AG09319 (cell line): ENCODE data around the gene DCDC2C.

Experiments
- DNase-seq: peaks from one replicate; pipeline ENCODE4 v3.0.0-alpha.2; 2010; ENCODE audit warnings: low read depth; ENCODE audit errors: extremely low read depth
- TF ChIP-seq, protein P1 (sequence below): IDR thresholded peaks from 2 replicates; pipeline ENCODE4 v1.5.1; 2011; ENCODE audit warnings: low read depth, mild to moderate bottlenecking, inconsistent platforms, low read length, moderate library complexity

Gene DCDC2C

DNA sequence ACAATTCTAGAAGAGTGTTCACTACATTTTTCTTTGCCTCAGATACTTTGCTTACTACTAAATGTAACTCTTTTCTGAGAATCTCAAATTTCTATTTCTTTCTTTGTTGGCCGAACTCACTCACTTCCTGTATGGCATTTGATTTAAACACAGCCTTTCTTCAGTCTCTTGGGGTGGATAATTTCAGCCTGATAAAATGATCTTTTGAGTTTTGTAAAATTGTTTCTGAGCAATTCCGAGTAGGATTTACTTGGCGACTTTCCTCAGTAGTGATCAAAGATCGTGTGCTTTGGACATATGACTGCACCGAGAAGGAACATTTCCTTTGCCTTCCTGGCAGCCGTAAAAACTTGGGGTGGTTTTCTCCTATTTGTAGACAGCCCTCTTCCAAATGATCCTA is 127.4 kb downstream of the DCDC2C start:
- no peak for DNase-seq
- TF ChIP-seq, protein P1, sequence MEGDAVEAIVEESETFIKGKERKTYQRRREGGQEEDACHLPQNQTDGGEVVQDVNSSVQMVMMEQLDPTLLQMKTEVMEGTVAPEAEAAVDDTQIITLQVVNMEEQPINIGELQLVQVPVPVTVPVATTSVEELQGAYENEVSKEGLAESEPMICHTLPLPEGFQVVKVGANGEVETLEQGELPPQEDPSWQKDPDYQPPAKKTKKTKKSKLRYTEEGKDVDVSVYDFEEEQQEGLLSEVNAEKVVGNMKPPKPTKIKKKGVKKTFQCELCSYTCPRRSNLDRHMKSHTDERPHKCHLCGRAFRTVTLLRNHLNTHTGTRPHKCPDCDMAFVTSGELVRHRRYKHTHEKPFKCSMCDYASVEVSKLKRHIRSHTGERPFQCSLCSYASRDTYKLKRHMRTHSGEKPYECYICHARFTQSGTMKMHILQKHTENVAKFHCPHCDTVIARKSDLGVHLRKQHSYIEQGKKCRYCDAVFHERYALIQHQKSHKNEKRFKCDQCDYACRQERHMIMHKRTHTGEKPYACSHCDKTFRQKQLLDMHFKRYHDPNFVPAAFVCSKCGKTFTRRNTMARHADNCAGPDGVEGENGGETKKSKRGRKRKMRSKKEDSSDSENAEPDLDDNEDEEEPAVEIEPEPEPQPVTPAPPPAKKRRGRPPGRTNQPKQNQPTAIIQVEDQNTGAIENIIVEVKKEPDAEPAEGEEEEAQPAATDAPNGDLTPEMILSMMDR = no peak

DNA sequence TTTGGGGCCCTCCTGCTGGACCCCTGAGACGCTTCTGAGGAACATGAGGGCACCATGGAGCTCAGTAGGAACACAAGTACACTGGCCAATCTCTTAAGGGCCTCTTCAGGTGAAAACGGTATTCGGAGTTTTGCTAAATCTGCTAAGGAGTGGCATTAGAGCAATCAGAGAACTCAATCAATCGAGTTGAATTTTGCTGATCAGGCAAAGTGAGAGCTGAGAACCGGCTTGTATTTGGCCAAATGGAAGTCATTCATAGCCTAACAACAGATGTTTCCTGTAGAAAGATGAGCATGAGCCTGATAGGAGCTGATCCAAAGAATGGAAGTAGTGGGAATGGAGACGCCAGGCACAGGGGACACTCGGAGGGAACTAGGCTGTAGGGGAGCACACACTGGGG is 133.7 kb downstream of the DCDC2C start:
- no peak for DNase-seq
- TF ChIP-seq, protein P1 = no peak

DNA sequence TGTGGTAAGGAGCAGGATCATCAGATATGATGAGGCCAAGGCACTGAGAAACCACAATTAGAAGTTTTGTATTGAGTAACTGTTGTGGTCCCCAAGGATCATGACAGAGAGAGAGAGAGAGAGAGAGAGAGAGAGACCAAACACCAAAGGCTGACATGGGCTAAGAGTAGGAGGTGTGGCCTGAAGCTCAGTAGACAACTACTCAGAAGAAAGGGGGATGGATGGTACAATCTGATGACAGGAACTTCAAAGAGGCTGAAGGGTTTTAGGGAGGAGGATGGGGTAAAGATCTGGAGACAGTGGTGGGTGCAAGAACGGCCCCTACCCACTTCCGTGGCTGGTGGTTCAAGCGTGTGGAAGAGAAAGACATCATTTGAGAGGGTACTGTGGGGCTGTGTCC is 135.0 kb downstream of the DCDC2C start:
- TF ChIP-seq, protein P1 = no peak
- DNase-seq = no peak

DNA sequence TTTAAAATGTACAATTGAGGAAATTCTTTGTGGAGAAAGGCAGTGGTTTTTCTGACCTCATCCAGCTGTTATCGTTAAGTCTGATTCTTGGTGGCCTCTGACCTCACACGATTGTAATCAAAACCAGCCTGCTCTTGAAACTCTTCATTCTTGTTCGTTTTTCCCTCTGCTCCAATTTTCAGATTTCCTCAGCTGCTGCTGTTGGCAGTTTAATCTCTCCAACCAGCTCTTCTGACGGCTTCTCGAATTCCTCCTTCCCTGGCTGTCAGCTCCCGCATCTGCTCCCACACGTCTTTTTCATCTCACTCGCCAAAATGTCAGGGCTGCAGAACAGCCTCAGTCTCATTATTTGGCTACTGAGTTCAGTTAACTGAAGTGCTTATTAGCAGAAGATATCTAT is 136.1 kb downstream of the DCDC2C start:
- TF ChIP-seq, protein P1 = no peak
- no peak for DNase-seq

DNA sequence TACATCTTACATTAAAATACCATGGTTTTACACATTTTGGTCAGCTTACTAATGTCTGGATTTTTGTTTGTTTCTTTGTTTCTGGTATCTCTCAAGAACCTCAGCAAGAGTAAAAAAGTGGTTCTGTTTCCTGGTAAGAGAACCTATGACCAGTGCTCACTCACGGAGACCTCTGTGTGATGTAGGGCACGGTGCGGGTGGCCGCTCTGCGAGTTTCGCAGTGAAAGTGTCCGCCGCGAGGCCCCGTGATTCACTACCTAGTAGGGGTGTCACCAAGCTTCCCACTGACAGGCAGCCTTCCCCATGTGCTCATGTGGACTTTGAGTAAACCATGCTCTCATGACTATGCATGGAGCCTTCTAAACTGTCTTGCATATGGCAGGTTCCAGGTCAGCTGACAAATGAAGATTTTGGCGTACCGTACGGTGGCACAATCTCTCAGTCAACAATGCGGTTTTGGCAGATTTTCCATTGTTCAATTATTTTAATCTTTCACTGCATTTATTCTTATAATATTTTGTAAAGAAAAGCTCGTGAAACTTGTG is 137.3 kb downstream of the DCDC2C start:
- TF ChIP-seq, protein P1 = no peak

DNA sequence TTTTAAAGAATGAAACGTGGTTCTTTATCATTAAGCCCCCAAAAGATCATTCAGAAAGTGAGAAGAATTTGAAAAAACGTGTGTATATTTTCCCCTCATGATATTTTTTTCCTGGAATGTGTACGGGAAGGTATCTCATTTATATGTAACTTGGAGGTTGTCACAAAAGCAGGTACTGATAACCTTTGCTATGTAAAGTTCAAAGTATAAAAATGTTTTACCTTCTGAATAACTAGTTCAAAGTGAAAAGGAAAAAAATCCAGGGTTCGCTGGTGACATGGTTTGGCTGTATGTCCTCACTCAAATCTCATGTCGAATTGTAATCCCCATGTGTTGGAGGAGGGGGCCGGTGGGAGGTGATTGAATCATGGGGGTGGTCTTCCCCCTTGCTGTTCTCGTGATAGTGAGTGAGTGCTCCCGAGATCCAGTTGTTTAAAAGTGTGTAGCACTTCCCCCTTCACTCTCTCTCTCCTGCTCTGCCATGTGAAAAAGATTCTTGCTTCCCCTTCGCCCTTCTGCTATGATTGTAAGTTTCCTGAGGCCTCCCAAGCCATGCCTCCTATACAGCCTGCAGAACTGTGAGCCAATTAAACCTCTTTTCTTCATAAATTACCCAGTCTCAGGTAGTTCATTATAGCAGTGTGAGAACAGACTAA is 144.2 kb downstream of the DCDC2C start:
- DNase-seq = no peak
- TF ChIP-seq, protein P1 = no peak

More for the DNA sequence above, 137.3 kb downstream of the DCDC2C start:
- DNase-seq = no peak

DNA sequence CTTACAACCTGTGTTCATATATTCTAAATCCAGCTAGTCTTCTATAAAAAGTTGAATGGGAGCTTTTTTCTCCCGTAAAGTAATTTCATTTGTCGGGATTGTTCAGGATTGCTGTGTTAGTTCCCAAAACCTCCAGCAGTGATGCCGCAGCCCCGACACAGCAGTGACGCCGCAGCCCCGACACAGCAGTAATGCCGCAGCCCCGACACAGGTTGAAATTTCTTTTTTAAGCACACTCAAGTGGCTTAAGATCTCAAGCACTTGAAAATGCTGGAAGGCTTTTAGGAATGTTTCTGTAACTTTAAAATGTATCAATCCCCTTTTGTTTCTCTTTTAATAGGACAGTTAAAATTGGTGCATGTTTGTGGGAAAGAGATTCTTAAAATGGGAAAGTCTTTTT is 145.4 kb downstream of the DCDC2C start:
- no peak for DNase-seq
- TF ChIP-seq, protein P1 = no peak
